Stimulated activated CD4-positive, alpha-beta T cell treated with anti-CD3 and anti-CD28 coated beads, Interleukin-12 subunit alpha, Interleukin-12 subunit beta, amount 100 ng/mL, for 4 hours (primary cell): ENCODE results near the gene TBX4.
"Not testable (repeated sequence)": the region's sequence is repeated elsewhere in the genome, so short reads cannot be mapped to it uniquely, and the experiment has no call there.

Experiments
- DNase-seq: peaks from one replicate; pipeline ENCODE4 v3.0.0-alpha.2; 2020

The TBX4 gene

GRCh38 chr17:61502292-61502691 is 50.1 kb downstream of the TBX4 start:
- no peak for DNase-seq

GRCh38 chr17:61503961-61504360 is 51.7 kb downstream of the TBX4 start:
- DNase-seq: no peak

GRCh38 chr17:61504697-61505096 is 52.5 kb downstream of the TBX4 start:
- no peak for DNase-seq

GRCh38 chr17:61505846-61506627 is 53.8 kb downstream of the TBX4 start:
- no peak for DNase-seq

- DNase-seq: no peak
Observed at GRCh38 chr17:61507383-61508066, 55.3 kb downstream of the TBX4 start.

- DNase-seq: no peak
Observed at GRCh38 chr17:61508912-61509311, 56.7 kb downstream of the TBX4 start.

GRCh38 chr17:61509454-61509853 is 57.2 kb downstream of the TBX4 start:
- not testable (repeated sequence) for DNase-seq

GRCh38 chr17:61510237-61510636 is 58.0 kb downstream of the TBX4 start:
- DNase-seq: no peak

GRCh38 chr17:61510991-61511390 is 58.8 kb downstream of the TBX4 start:
- DNase-seq: no peak

- no peak for DNase-seq
Observed at GRCh38 chr17:61511480-61512182, 59.4 kb downstream of the TBX4 start.

GRCh38 chr17:61514491-61514890 is 62.3 kb downstream of the TBX4 start:
- no peak for DNase-seq

- no peak for DNase-seq
Observed at GRCh38 chr17:61517265-61517664, 65.0 kb downstream of the TBX4 start.

- DNase-seq: no peak
Observed at GRCh38 chr17:61517843-61518606, 65.8 kb downstream of the TBX4 start.

GRCh38 chr17:61519139-61519538 is 66.9 kb downstream of the TBX4 start:
- DNase-seq: no peak

- DNase-seq: no peak
Observed at GRCh38 chr17:61519754-61520440, 67.7 kb downstream of the TBX4 start.

GRCh38 chr17:61520897-61521296 is 68.7 kb downstream of the TBX4 start:
- DNase-seq: no peak

- DNase-seq: no peak
Observed at GRCh38 chr17:61522088-61522487, 69.9 kb downstream of the TBX4 start.

- no peak for DNase-seq
Observed at GRCh38 chr17:61524319-61524718, 72.1 kb downstream of the TBX4 start.

- DNase-seq: not testable (repeated sequence)
Observed at GRCh38 chr17:61527441-61527840, 75.2 kb downstream of the TBX4 start.

- no peak for DNase-seq
Observed at GRCh38 chr17:61528171-61528570, 75.9 kb downstream of the TBX4 start.

GRCh38 chr17:61531223-61531622 is 79.0 kb downstream of the TBX4 start:
- DNase-seq: no peak

GRCh38 chr17:61532826-61533225 is 80.6 kb downstream of the TBX4 start:
- no peak for DNase-seq
